GM21381 (cell line): ENCODE data around the gene CD3G.
A peak's percentile ranks its signal among the peaks of the same experiment; 100 is the strongest.

ENCODE experiments used
- ATAC-seq: cut with Tn5 transposase; IDR thresholded peaks from one replicate; pipeline ENCODE4 v1.9.1; 2021; ENCODE audit warnings: mild to moderate bottlenecking, moderate library complexity; ENCODE audit not compliant: unreplicated experiment

The CD3G gene

DNA sequence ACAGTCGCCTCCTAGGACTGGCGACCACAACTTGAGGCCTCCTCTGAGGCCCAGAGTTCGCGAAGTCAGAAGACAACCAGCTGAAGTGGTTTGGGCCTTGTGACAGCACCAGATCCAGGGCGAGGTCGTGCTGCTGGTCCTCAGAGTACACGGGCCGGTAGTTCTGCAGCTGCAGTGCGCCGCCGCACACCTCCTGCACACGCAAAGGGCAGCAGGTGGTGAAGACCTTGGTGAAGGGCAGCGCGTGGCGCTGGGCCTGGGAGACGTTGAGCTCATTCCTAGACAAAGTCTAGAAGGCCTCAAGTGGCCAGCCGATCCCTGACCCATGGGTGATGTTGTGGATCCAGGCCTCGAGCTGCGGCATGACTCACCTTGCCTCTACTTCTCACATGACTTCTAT lies 21.4 kb upstream of the CD3G start:
- ATAC-seq: no peak

DNA sequence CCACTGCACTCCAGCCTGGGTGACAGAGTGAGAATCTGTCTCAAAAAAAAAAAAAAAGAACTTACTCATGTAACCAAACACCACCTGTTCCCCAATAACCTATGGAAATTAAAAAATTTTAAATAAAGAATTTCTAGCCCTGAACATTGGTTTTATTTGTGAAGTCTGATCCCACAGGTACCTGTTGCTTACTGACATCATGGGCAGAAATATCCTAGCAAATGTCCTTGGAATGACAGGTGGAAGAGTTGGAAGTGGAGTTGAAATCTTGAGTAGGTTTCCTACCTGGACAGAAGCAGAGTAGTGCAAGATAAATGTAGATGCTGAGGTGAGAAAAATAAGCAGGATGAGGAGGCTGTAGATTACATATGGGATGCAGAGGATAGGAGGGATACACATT lies 18.9 kb upstream of the CD3G start:
- ATAC-seq: no peak

DNA sequence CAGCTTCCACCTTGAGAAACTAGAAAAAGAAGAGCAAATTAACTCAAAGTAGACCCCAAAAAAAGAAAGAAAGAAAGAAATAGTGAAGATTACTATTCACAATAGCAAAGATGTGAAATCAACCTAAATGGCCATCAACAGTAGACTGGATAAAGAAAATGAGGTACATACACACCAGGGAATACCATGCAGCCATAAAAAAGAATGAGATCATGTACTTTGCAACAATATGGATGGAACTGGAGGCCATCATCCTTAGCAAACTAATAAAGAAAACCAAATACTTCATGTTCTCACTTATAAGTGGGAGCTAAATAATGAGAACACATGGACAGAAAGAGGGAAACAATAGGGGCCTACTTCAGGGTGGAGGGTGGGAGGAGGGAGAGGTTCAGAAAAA lies 15.4 kb upstream of the CD3G start:
- no peak for ATAC-seq

DNA sequence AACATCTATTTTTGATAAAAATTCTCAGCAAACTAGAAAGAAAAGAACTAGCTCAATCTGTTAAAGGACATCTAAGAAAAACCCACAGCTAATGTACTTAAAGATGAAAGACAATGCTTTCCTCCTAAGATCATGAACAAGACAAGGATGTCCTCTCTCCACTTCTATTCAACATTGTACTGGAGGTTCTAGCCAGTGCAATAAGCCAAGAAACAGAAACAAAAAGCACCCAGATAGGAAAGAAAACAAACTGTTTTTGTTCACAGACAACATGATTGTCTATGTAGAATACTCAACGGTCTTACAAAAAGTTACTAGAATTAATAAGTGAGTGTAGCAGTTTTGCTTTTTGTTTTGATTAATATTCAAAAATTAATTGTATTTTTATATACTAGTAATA lies 9.4 kb upstream of the CD3G start:
- no peak for ATAC-seq

DNA sequence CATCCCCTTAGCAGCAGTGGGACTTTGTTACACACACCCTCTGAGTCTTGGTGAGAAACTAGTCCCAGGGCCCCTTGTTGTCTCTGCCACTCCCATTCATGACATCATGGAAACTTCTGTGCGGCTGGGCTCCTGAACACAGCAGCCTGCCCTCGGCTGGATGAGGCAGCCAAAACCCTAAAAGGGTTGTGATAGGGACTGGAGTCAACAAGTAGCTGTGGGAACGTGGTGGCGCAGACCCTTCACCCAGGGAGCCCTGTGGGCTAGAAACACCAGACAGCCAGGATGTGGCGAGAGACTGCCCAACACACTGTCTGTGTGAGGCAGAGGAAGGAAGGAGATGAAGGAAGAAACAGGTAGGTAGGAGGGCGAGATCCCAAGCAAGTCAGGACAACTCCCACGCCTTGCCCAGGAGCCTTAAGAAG lies 5.5 kb upstream of the CD3G start:
- no peak for ATAC-seq

DNA sequence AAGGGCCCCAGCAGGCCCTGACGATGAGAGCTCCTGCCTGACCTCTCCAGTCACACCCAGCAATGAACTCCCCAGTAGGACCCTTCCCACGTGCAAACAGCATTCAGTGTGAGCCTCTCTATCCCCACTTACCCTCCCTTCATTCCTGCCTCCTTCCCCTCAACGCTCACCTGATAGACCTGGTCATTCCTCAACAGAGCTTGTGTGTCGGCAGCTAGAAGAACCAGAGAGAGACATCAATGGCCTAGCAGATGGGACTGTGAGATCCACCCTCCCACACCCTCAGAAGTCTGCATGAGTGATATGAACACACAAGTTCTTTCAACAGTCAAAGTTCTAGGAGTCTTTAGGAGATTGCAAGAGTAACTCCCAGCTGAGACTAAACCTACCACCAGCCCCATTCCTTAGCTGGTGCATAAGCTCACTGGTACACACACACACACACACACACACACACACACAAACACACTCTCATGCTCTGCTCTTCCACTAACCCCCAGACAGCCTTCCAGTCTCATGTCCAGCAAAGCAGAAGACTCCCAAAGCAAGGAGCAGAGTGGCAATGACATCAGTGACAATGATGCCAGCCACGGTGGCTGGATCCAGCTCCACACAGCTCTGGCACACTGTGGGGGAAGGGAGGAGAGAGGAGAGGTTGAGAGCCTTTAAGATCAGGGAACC lies 4.7 kb upstream of the CD3G start:
- ATAC-seq: no peak

DNA sequence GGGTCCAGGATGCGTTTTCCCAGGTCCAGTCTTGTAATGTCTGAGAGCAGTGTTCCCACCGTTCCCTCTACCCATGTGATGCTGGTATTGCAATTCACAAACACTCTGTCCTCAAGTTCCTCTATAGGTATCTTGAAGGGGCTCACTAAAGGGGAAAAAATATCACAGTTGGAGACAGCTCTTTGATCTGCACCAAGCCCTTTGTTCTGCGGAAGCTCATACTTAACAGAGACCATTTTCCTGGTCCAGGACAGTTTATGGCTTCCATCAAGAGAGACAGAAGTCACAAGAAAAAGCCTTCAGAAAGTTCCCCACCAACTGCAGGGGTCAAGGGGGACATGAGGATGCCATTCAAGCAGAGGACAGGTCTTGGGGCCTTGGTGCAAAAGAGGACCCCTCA lies 3.7 kb upstream of the CD3G start:
- ATAC-seq: no peak

DNA sequence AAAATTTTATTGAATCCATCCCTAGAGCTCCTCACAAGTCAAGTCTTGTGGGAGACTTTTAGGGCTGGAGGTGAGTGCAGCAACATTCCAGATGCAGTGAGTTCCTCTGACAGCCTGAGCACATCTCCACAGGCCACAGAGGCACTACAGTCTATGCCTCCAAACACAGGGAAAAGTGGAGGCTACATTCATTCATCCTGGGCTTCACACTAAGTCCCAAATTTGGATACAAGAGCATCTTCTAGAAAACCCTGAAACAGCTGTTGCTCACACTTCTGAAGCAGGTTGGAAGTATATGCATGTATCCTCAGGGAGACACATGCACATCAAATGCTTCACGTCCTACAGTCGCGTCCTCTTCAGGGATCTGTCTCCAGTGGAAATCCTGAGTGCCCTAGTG lies 2.9 kb upstream of the CD3G start:
- ATAC-seq: no peak

DNA sequence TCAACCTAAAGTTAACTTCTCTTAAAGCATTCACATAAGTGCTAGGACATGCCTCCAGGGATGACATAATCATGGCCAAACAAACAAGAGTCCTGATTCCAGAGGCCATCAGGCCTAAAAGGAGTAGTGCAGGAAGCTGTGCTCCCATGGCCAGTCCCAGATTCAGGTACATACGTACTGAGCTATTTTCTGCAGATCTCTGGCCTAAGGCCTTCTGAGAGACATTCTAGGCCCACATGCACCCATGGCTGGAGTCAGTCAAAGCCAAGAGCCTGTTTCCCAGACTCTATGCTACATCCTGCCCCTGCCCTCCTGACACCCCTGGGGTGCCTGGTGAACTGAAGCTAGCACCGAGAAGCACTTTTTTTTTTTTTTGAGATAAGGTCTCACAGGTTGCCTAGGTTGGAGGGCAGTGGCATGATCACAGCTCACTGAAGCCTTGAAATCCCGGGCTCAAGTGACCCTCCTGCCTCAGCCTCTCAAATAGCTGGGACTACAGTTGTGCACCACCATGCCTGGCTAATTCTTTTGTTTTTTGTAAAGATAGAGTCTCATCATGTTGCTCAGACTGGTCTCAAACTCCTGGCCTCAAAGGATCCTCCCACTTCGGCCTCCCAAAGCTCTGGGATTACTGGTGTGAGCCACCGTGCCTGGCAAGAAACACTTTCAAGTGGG lies 2.2 kb upstream of the CD3G start:
- no peak for ATAC-seq

DNA sequence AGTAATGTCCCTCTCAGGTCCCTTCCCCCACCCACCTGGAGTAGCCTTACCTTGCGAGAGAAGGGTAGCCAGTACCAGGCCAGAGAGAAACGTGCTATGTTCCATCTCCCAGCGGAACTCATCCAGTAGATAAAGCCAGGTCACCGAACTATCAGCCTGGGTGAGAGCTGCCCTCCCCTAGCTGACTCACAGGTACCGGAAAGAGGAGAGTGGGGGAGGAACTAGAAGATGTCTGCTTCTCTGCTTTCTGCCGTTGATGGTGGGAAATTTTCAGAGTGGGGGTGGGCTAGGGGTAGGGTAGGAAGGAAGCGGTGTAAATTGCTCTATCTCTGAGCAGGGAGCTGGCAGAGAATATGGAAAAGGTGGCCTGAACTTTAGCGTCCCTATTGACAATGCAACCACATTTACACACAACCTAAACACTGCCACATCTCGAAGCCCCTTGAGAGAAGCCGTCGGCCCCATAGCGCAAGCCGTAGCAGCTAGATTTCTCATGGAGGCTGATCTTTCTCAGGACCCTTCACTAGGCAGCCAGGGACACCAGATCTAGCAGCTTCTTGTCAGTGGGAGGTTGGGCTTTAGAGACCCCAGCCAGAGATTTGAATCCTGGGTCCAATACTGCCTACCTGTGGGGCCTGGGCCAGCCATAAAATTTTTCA lies 1.5 kb upstream of the CD3G start, which contains the start of gene CD3D:
CD3D (minus strand) TSS at position 203 of the 659 bp plus-strand sequence; CDS start at position 105, 98 bp downstream.
- no peak for ATAC-seq

DNA sequence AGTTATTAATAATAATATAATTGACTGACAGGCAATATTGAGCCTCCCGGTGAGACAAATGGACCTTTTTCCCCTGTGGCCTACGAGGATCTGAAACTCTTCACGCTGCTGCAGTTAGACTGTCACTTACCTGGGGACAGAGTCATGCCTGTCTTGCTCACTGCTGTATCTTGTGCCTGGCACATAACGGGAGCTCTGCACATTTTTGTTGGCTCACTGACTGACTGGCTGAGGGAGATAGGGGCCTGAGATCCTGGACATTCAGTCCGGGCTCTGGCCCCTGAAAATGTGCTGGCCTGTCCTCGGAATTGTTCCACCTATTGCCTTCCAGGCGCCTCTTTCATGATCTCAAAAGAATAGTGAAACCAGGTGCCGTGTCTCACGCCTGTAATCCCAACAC lies 896 bp upstream of the CD3G start:
- no peak for ATAC-seq

DNA sequence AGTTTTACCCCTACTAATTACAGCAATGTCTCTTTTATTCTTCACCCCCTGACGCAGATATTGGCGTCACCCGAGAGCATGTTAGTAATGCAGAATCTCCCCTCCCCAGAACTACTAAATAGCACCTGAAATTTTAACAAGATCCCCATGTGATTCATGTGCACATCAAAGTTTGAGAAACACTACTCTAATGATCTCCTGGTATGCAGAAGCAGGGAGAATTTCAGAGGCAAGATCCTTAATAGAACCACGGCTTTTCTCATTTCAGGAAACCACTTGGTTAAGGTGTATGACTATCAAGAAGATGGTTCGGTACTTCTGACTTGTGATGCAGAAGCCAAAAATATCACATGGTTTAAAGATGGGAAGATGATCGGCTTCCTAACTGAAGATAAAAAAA lies 5.3 kb downstream of the CD3G start:
- ATAC-seq: no peak

DNA sequence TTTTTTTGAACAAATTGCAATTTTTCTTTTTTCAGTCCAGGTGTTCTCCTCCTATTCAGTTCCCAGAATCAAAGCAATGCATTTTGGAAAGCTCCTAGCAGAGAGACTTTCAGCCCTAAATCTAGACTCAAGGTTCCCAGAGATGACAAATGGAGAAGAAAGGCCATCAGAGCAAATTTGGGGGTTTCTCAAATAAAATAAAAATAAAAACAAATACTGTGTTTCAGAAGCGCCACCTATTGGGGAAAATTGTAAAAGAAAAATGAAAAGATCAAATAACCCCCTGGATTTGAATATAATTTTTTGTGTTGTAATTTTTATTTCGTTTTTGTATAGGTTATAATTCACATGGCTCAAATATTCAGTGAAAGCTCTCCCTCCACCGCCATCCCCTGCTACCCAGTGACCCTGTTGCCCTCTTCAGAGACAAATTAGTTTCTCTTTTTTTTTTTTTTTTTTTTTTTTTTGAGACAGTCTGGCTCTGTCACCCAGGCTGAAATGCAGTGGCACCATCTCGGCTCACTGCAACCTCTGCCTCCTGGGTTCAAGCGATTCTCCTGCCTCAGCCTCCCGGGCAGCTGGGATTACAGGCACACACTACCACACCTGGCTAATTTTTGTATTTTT lies 9.1 kb downstream of the CD3G start:
- ATAC-seq: no peak

DNA sequence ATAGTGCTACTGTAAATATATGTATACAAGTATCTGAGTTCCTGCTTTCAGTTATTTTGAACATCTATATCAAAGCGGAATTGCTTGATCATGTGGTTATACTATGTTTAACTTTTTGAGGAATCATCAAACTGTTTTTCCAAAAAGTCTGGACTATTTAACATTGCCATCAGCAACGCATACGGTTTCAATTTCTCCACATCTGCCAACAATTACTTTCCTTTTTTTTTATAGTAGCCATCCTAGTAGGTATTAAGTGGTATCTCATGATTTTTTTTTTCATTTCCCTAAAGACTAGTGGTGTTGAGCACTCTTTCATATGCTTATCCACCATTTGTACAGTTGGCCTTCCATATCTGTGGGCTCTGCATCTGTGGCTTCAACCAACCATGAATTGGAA lies 13.9 kb downstream of the CD3G start:
- ATAC-seq: no peak

DNA sequence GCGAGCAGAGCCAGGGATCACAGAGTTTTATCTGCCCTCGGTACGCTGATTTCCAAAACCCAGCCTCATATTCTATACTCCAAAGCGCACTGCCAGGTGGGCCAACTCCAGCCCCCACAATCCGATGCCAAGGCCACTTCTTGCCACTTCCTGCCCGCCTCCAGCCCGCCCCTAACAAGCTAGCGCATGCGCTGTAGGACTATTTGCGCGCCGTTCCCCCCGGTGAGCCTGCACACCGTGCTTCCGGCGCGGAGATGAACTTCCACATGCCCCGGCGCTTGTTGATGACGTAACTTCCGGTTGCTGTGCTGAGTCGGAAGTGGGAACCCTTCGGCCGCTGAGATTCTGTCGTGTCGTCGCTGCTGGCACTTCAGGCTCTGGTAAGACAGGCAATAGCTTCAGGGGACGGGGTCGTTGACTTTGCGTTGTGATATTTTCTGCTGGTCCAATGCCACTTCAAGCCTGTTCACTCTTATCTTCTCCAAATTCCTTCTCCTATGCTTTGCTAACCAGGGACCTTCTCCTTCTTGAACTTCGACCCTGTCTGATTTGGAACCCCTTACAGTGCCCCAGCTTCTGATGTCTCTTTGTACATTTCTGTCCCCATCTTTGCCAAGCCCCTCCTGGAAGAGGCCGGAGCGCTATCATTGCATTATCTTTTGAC lies 15.3 kb downstream of the CD3G start, which contains the start of gene UBE4A:
UBE4A (plus strand) TSS at position 306 of the 664 bp plus-strand sequence. CDS start 5,481 bp downstream, outside the sequence.
- ATAC-seq: peak; percentile 90

DNA sequence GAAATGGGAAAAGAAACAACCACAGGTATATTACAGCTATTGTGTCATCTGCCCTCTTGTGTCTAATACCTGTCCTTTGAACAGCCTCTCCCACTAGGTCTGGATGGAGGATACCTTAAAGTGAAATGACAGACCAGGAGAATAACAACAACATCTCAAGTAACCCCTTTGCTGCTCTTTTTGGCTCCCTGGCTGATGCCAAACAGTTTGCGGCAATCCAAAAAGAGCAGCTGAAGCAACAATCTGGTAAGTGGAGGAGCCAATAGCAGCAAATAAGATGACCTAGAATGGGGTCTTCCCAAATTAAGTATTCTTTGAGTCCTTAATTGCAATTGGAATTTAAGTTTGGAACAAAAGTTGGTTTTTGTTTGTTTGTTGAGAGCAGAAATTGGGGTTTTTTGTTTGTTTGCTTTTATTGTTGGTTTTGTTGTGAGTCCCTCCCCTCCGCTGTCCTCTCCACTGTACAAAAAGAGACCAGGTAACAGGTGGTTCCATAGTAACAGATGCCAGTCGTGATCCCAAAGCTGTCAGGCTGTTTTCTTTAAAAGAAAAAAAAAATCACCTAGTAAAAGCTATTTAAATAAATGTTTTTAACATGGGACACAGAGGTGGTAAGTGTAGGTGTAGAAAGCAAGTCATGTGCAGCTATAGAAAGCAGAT lies 20.9 kb downstream of the CD3G start:
- no peak for ATAC-seq

DNA sequence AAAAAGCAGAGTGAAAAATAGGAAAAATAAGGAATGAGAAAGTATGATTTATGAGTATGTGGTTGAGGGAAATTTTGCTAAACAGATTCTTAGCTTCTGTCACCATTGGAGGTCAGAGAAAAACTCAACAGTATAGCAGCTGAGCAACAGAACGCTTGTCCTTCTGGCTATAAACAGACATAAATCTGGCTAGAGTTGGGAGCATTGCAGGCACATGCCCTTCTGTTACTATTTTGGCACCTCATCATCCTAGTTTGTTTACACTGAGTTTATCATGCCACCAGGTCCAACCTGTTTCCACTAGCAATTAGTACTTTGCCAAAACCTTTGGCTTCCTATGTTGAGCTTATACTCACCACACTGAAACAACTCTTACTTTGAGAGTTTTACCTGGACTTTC lies 22.1 kb downstream of the CD3G start:
- no peak for ATAC-seq

DNA sequence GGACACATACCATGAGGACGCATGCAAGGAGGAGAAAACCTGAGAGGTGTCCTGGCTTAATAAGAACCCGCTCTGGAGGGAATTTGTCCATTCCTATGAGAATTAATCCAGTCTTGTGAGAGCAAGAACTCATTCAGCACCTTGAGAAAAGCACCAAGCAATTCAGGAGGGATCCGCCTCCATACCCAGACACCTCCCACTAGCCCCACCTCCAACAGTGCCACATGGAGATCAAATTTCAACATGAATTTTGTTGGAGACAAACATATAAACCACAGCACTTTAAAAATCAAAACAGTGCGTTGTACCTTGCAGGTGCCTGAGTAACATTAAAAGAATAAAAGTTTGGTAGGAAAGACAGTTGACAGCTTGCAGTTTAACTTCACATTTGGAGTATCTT lies 26.6 kb downstream of the CD3G start:
- no peak for ATAC-seq

DNA sequence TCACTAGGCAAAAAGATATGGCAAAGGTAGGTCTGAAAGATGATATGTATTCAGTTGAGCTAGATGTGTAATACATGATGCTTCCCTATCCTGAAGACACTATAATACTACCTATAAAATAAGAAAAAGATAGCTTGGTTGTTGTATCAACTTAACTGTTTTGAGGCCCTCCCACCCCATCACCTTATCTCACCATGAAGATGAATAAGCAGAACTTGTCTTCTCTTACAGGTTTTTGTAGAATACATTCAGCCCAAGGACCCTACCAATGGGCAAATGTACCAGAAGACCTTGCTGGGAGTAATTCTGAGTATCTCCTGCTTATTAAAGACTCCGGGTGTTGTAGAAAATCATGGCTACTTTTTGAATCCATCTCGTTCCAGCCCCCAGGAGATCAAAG lies 29.1 kb downstream of the CD3G start:
- ATAC-seq: no peak

DNA sequence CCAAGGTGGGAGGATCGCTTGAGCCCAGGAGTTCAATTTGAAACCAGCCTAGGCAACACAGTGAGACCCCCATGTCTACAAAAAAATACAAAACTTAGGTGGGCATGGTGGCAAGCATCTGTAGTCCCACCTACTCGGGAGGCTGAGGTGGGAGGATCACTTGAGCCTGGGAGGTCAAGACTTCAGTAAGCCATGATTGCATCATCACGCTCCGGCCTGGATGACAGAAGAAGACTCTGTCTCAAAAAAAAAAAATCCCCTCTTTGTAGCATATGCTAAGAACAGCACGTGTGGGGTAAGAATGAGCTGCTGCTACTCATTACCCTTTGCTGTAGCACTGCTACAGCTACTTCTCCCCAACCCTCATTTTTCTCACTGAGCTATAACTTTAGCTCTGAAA lies 29.7 kb downstream of the CD3G start:
- no peak for ATAC-seq

DNA sequence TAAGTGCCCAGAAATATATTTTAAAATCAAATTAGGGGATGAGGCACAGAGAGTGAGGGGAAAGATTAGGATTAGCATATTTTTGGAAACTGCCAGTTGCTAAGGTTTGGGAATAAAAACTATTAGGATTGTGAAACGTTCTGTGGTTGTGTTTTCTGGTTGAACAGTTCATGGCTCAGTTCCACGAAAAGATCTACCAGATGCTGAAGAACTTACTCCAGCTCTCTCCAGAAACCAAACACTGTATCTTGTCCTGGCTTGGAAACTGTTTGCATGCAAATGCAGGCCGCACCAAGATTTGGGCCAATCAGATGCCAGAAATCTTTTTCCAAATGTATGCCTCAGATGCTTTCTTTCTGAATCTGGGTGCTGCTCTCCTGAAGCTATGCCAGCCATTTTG lies 30.6 kb downstream of the CD3G start:
- ATAC-seq: no peak
